GM12891 (cell line): ENCODE data around the gene SPP1.

Source experiments
- PAX5 ChIP-seq: IDR thresholded peaks from 2 replicates; pipeline ENCODE4 v1.6.1; 2011; ENCODE audit warnings: low read length, moderate library complexity, mild to moderate bottlenecking; ENCODE audit not compliant: insufficient read depth, severe bottlenecking
- POLR2A ChIP-seq: IDR thresholded peaks from 2 replicates; pipeline ENCODE4 v1.6.1; 2011; ENCODE audit warnings: low read depth, low read length, control low read depth
- POLR2AphosphoS5 ChIP-seq: IDR thresholded peaks from 2 replicates; pipeline ENCODE4 v1.6.1; 2011; ENCODE audit warnings: low read depth, low read length, control low read depth
- POU2F2 ChIP-seq: IDR thresholded peaks from 2 replicates; pipeline ENCODE4 v1.6.1; 2011; ENCODE audit warnings: low read depth, mild to moderate bottlenecking, control low read depth, low read length, moderate library complexity
- SPI1 ChIP-seq: IDR thresholded peaks from 2 replicates; pipeline ENCODE4 v1.6.1; 2011; ENCODE audit warnings: low read depth, low read length, control low read depth
- TAF1 ChIP-seq: IDR thresholded peaks from 2 replicates; pipeline ENCODE4 v1.6.1; 2011; ENCODE audit warnings: low read depth, low read length, control low read depth

- no peak for TF ChIP-seq POLR2AphosphoS5
- TF ChIP-seq TAF1, result no peak
- no peak for TF ChIP-seq POLR2A
- TF ChIP-seq SPI1, result no peak
- TF ChIP-seq PAX5, result no peak
- TF ChIP-seq POU2F2, result no peak
Observed at GRCh38 chr4:88001871-88002270, 26.4 kb downstream of the SPP1 start.
